OCI-LY1 (cell line): ENCODE measurements around the gene PPP2R1B.

Experiments used
- H2AFZ ChIP-seq: fragments of 200-600 bp; sonication (generic), shearing (Covaris generic); 2 replicates; pipeline ENCODE4 v1.6.0; 2014; ENCODE audit warnings: antibody characterized with exemption, mild to moderate bottlenecking, low read length
- H3F3A ChIP-seq: fragments of 200-600 bp; sonication (generic), shearing (Covaris generic); 2 replicates; pipeline ENCODE4 v1.6.0; 2014; ENCODE audit warnings: mild to moderate bottlenecking, antibody characterized with exemption, low read length, moderate library complexity; ENCODE audit not compliant: insufficient read depth
- H3K27ac ChIP-seq: fragments of 200-600 bp; sonication (generic); 2 replicates; pipeline ENCODE4 v1.5.1; 2014; ENCODE audit warnings: low read length, mixed run types, mild to moderate bottlenecking, low read depth; ENCODE audit not compliant: poor library complexity, severe bottlenecking
- H3K27me3 ChIP-seq: fragments of 200-600 bp; sonication (generic); 2 replicates; pipeline ENCODE4 v1.6.0; 2014; ENCODE audit warnings: antibody characterized with exemption, mild to moderate bottlenecking, low read length, moderate library complexity; ENCODE audit not compliant: insufficient read depth
- H3K36me3 ChIP-seq: fragments of 200-600 bp; sonication (generic); 2 replicates; pipeline ENCODE4 v1.6.1; 2014; ENCODE audit warnings: mild to moderate bottlenecking, antibody characterized with exemption, low read length, moderate library complexity, mixed read lengths; ENCODE audit not compliant: insufficient read depth
- H3K4me1 ChIP-seq: fragments of 200-600 bp; sonication (generic); 2 replicates; pipeline ENCODE4 v1.5.1; 2014; ENCODE audit warnings: mild to moderate bottlenecking, low read length, moderate library complexity; ENCODE audit not compliant: insufficient read depth, severe bottlenecking
- H3K4me2 ChIP-seq: fragments of 200-600 bp; sonication (generic), shearing (Covaris generic); 2 replicates; pipeline ENCODE4 v1.6.1; 2014; ENCODE audit warnings: low read length
- H3K4me3 ChIP-seq: fragments of 200-600 bp; sonication (generic); 2 replicates; pipeline ENCODE4 v1.5.1; 2014; ENCODE audit warnings: low read length, low read depth, mild to moderate bottlenecking, mixed read lengths; ENCODE audit not compliant: poor library complexity, severe bottlenecking
- H3K79me2 ChIP-seq: fragments of 200-600 bp; shearing (Covaris generic); 2 replicates; pipeline ENCODE4 v1.6.1; 2016; ENCODE audit warnings: mixed run types, low read length, mixed read lengths; ENCODE audit not compliant: insufficient read depth
- H3K9ac ChIP-seq: fragments of 200-600 bp; sonication (generic), shearing (Covaris generic); 2 replicates; pipeline ENCODE4 v1.6.1; 2014; ENCODE audit warnings: mild to moderate bottlenecking, low read length, mixed read lengths
- H3K9me2 ChIP-seq: fragments of 200-600 bp; sonication (generic), shearing (Covaris generic); 2 replicates; pipeline ENCODE4 v1.6.1; 2014; ENCODE audit warnings: low read depth, mild to moderate bottlenecking, low read length, mixed read lengths
- H3K9me3 ChIP-seq: fragments of 200-600 bp; shearing (Covaris generic); 2 replicates; pipeline ENCODE4 v1.6.1; 2014; ENCODE audit warnings: low read length, mixed read lengths
- H4K20me1 ChIP-seq: fragments of 200-600 bp; sonication (generic), shearing (Covaris generic); 2 replicates; pipeline ENCODE4 v1.6.0; 2016; ENCODE audit warnings: mild to moderate bottlenecking, low read length; ENCODE audit not compliant: insufficient read depth
- CTCF ChIP-seq: fragments of 200-600 bp; sonication (generic), shearing (Covaris generic); IDR thresholded peaks from 2 replicates; pipeline ENCODE4 v1.5.1; 2017; ENCODE audit warnings: mild to moderate bottlenecking, antibody characterized with exemption, low read length, moderate library complexity, mixed read lengths
- EZH2 ChIP-seq: fragments of 200-600 bp; sonication (generic), shearing (Covaris generic); IDR thresholded peaks from 2 replicates; pipeline ENCODE4 v1.8.0; 2017; ENCODE audit warnings: borderline replicate concordance, mixed run types, mild to moderate bottlenecking, antibody characterized with exemption, low read length, moderate library complexity, mixed read lengths

Gene PPP2R1B

GRCh38 chr11:111697933-111698371 is 68.2 kb downstream of the PPP2R1B start:
- H2AFZ ChIP-seq, result no peak overlapping the region
- H3K9ac ChIP-seq, result no peak overlapping the region
- no peak for TF ChIP-seq EZH2
- no peak for TF ChIP-seq CTCF
- no peaks in the 10 kb centered on the region for H3K27me3 ChIP-seq
- no peaks in the 10 kb centered on the region for H3K9me2 ChIP-seq
- no peak overlapping the region for H3K4me3 ChIP-seq
- H3K79me2 ChIP-seq, result no peaks in the 10 kb centered on the region
- peaks cover 9% of the 10 kb centered on the region; the same call in 1 of the 2 replicates for H3K36me3 ChIP-seq
- no peaks in the 10 kb centered on the region for H3K9me3 ChIP-seq
- no peak overlapping the region for H3K4me2 ChIP-seq
- H3K4me1 ChIP-seq, result peaks cover 13% of the 10 kb centered on the region
- peak overlapping the region; percentile 16 for H3K27ac ChIP-seq
- H4K20me1 ChIP-seq, result no peaks in the 10 kb centered on the region
- H3F3A ChIP-seq, result no peaks in the 10 kb centered on the region

GRCh38 chr11:111696556-111696955 is 69.6 kb downstream of the PPP2R1B start:
- Histone ChIP-seq H3K9me3 (no peaks in the 10 kb centered on the region), H3K4me3 (no peak overlapping the region), H4K20me1 (no peaks in the 10 kb centered on the region), H3K4me1 (peaks cover 13% of the 10 kb centered on the region), H3K36me3 (peaks cover 4% of the 10 kb centered on the region; the same call in 1 of the 2 replicates), H3K9me2 (no peaks in the 10 kb centered on the region), H3K9ac (no peak overlapping the region), H3K4me2 (no peak overlapping the region), H3K79me2 (no peaks in the 10 kb centered on the region), H3K27me3 (no peaks in the 10 kb centered on the region), H2AFZ (no peak overlapping the region), H3F3A (no peaks in the 10 kb centered on the region), H3K27ac (no peak overlapping the region)
- TF ChIP-seq EZH2 (no peak), CTCF (no peak)

GRCh38 chr11:111694851-111695250 is 71.3 kb downstream of the PPP2R1B start:
- no peak overlapping the region for H2AFZ ChIP-seq
- H3K27ac ChIP-seq, result no peak overlapping the region
- H3K36me3 ChIP-seq, result peaks cover 10% of the 10 kb centered on the region; the same call in 1 of the 2 replicates
- H3K4me1 ChIP-seq, result peaks cover 13% of the 10 kb centered on the region
- TF ChIP-seq EZH2 (no peak), CTCF (no peak)
- H3K4me3 ChIP-seq, result no peak overlapping the region
- no peaks in the 10 kb centered on the region for H3K79me2 ChIP-seq
- H3F3A ChIP-seq, result no peaks in the 10 kb centered on the region
- H3K9me3 ChIP-seq, result no peaks in the 10 kb centered on the region
- H3K9ac ChIP-seq, result no peak overlapping the region
- H4K20me1 ChIP-seq, result no peaks in the 10 kb centered on the region
- H3K4me2 ChIP-seq, result no peak overlapping the region
- H3K9me2 ChIP-seq, result no peaks in the 10 kb centered on the region
- no peaks in the 10 kb centered on the region for H3K27me3 ChIP-seq
